ENCODE data around the gene TDRD5.
"Not testable (repeated sequence)": the region's sequence is repeated elsewhere in the genome, so short reads cannot be mapped to it uniquely, and the experiment has no call there.

The TDRD5 gene

DNA sequence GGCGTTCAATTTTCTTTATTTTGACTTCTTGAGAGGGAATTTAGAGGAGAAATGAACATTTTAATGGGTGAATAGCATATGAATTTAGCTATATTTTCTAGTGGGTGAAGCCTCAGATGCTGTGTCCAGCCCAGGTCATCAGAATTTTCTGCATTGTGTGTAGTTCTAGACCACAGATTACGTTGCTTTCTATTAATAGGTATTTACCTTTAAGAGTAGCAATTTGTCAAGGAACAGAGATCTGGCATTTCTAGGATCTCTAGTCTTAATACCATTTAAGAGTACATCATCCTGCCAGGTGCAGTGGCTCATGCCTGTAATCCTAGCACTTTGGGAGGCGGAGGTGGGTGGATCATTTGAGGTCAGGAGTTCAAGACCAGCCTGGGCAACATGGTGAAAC lies 20.7 kb downstream of the TDRD5 start:
- DNase-seq, result no peak

DNA sequence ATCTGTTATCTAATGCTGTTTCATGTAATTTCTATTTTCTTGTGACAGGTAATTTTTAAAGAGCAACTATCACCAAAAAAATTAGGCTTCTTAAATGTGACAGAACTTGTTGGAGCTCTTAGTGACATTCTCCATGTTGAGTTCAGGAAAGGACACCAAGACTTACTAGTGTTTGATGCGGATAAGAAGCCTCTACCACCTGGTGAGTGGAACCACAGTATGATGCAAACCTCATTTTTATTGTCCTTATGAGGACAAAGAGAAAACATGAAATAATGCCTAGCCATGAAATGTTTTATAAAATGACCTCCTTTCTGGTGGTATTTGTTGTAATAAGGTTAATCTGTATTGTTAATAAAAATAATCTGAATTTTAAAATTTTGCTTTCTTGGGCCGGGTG lies 39.1 kb downstream of the TDRD5 start:
- DNase-seq, result no peak

DNA sequence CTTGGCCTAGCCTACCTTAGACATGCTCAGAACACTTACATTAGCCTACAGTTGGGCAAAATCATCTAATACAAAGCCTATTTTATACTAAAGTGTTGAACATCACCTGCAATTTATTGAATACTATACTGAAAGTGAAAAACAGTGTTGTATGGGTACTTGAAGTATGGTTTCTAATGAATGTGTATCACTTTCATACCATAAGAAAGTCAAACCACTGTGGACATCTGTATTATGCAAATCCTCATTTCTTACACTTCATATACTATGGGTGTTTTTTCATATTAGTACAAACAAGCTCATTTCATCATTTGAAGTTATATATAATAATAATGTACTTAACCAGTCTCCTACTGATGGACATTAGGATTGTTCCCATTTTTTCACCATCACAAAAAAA lies 41.2 kb downstream of the TDRD5 start:
- no peak for DNase-seq

DNA sequence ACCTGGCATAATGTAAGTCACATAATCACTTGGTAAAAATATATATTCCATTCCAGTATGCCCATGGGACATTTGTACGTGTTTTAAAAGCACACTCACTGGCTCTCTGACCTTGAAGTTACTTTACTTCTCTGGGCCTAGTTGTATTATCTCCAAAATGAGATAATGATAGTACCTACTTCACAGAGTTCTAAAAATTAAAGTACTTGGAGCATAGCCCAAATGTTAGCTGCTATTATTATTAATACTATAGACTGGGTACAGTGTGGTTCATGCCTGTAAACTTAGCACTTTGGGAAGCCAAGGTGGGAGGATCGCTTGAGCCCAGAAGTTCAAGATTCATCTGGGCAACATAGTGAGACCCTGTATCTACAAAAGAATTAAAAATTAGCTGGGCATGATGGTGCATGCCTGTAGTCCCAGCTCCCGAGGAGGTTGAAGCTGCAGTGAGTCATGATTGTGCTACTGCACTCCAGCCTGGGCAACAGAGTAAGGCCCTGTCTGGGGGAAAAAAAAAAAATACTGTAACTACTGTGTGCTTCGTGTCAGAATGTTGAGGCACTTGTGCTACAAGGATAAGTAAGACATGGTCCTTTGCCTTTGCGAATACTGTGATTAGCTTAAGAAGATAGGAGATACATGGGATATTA lies 45.7 kb downstream of the TDRD5 start:
- no peak for DNase-seq

DNA sequence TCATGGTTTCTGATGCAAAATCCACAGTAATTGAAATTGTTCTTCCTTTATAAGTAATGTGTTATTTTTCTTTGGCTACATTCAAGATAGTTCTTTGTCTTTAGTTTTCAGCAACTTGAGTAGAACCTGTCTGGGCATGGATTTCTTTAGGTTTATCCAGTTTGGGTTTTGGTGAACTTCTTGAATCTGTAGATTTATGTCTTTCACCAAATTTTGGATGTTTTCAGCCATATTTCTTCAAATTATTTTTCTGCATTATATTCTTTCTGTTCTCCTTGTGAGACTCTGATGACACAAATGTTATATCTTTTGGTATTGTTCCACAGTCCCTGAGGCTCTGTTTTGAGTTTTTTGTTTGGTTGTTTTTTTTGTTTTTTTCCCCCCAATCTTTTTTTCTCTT lies 69.4 kb downstream of the TDRD5 start:
- no peak for DNase-seq

DNA sequence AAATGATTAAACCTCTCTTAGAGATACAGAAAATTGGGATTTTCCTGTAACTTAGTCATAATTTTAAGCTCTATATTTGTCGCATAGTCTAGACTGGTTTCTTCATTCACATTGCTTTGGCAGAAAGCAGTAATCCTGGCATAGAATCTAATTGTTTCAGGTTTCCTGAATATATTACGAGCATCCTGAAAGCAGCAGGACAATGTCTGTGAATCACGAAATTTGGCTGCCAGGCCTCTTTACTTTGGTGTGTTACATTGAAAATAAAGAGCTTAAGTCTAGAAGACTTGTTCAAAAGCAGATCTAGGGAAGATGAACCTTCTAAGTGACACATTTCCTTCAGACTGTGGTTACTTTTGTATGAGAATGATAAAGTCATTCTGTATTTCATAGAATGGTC lies 72.2 kb downstream of the TDRD5 start:
- no peak for DNase-seq

DNA sequence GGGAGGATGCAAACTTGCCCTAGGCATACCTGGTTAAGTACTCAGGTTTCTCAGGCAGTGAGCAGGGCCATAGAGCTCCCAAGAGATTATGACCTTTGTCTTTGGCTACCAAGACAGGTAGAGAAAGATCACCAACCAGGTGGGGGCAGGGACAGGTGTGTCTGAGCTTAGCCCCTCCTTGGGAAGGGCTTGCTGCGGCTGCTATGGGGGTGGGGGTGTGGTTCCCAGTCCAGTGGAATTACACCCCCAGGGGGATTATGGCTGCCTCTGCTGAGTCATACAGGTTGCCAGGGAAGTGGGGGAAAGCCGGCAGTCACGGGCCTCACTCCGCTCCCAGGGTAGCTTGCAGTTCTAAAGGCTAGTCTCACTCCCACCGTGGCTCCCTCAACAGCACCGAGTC lies 86.2 kb downstream of the TDRD5 start:
- no peak for DNase-seq

DNA sequence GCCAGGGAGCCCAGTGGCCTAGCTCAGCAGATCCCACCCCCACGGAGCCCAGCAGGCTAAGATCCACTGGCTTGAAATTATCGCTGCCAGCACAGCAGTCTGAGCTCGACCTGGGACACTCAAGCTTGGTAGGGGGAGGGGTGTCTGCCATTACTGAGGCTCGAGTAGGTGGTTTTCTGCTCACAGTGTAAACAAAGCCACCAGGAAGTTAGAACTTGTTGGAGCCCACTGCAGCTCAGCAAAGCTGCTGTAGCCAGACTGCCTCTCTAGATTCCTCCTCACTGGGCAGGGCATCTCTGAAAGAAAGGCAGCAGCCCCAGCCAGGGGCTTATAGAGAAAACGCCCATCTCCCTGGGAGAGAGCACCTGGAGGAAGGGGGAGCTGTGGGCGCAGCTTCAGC lies 102.9 kb downstream of the TDRD5 start:
- DNase-seq, result not testable (repeated sequence)

DNA sequence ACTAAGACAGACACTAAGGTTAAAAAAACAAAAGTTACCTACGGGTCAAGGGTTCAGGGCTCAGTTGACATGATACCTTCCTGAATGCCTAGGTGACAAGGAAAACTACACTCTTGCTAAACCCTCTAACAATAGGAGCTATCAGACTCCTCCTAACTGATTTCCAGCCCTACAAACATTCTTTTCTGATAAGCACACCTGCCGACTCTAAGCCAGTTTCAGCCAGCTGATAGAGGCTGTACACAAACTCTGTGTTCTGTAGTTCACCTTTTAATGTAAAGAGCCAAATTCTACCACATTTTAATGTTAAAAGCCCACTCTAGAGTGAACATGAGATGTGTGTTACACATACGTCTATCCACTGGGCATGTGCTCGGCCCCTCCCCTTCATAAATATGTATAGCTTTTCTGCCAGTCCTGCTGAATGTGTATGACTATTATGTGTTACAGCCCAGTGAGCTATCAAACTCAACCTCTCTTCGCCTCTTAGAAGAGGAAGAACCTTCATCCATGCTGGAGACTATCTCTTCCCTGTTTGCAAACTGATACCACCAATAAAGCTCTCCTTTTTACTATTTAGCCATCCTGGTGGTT lies 111.4 kb downstream of the TDRD5 start:
- no peak for DNase-seq

DNA sequence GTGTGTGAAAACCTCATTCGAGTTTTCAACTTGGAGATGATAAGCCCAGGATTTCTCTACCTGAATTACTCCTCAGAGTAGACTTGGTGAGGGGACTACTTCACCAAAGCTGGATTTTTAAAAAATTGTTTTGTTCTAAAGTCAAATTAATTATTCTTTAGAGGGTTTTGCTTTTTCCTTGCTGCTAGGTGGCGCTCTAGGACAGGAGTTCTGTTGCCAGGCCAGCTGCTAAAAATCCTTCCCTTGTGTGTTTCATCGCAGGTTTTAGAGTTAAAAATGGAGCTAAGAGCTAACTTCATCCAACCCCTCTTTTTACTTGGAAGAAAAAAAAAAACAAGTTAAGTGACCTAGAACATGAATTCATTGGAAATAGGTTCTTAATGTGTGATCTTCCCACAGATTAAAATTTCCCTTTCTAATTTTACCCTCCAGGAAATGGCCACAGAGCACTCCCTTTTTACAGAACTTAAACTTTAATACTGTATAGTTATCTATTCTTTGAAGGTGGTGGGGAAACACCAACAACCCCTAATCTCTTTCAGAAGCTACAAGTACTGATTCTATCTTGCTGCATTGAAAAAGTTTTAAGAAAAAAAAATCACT lies 114.8 kb downstream of the TDRD5 start:
- DNase-seq, result peak; percentile 80

DNA sequence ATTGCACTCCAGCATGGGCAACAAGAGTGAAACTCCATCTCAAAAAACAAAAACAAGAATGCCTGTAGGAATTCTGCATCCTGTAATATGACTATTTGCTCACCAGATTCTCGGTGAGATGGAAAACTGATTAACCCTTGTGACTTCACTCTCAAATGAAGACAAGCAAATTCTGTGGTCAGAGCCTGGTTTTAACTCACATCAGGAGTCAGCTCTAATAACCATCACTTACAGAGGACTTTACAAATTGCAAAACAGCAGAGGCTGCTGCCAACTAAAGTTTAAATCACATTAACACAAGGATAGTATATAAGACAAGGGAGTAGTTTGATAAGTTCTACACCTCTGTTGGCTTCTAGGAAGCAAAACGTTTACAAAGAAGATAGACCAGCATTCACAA lies 115.8 kb downstream of the TDRD5 start:
- DNase-seq, result no peak

DNA sequence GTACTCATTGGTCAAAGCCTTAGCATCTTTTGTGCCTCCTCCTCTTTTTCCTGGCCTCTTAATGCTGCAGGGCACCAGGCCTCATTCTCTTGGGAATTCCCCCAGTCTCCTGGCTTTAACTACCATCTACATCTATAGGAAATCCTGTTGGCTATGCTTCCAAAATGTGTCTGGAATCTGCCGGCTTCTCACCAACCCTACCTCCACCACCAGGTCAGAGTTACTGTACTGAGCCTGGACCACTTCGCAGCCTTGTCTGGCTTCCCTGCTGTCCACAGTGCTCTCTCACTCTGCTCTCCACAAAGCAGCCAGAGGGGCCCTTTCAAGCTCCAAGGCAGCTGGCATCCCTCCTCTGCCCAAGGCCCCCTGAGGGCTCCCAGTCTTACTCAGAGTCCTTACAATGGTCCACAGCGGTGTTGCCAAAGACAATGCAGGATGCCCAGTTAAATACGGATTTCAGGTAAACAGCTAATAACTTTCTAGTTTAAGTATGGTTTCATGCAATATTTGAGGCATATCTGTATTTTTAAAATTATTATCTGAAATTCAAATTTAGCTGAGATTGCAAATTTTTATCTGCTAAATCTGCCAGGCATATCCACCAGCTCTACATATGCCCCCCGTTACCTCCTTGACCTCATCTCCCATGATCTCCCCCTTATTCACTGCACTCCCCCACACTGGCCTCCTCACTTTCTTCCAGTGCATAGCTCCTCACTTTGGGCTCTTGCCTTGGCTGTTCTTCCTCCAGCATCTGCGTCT lies 117.0 kb downstream of the TDRD5 start:
- DNase-seq, result no peak

DNA sequence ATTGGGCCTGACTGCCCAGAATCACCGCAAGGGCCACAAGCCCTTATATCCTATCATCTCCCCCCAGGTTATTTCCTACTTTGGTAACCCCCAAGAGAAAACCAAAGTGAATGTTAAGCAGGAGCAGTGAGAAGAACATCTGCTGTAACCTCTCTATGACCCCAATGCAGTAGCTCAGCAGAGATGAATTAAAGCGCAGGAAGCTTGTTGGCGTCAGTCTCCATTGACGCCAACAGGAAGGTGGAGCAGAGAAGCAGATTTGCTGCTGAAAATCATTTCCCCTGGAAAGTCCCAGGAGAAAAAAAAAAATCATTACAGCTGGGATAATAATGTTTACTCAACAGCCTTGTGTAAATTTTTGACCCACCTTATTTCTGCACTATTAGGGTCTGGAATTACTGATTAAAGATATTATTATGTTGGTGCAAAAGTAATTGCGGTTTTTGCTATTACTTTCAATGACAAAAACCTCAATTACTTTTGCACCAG lies 118.3 kb downstream of the TDRD5 start:
- peak; percentile 79 for DNase-seq

DNA sequence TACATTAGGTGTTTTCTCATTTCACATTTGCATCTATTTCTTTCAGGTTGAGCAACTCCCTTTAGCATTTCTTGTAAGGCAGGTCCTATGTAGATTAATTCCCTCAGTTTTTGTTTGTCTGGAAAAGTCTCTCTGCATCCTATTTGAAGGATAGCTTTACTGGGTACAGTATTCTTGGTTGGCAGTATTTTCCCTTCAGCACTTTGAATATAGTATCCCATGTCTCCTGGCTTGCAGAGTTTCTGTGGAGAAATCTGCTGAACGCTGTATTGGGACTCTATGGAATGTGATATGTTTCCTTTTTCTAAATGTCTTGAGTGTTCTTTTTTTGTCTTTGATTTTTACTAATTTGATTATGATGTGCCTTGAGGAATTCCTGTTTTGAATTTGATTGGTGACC lies 122.5 kb downstream of the TDRD5 start:
- DNase-seq, result no peak

DNA sequence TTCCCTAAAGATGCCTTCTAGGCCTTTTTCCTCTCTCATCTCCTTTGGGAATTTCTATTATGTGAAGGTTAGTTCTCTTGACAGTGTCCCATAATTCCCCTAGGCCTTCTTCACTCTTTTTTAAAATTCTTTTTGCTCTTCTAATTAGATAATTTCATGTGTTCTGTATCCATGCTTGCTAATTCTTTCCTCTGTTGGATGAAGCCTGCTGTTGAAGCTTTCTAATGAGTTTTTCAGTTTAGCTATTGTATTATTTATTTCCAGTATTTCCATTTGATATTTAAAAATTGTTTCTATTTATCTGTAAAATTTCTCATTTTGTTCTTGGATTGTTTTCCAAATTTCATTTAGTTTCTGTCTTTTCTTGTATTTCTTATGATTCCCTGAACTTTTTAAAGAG lies 123.0 kb downstream of the TDRD5 start:
- no peak for DNase-seq

DNA sequence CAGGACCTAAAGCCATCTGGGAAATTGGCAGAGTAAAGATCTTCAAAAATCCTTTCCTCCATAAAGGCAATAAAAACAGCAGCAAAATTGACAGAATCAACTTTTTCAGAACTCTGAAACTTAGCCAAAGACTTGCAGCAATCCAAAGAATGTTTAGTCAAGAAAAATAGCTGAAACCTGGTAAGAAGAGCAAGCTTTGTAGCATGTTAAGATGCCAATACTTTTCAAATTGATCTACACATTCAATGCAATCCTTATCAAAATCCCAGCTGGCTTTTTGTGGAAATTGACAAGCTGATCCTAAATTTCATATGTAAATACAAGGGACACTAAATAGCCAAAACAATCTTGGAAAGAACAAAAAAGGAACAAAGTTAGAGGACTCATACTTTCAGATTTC lies 127.6 kb downstream of the TDRD5 start:
- no peak for DNase-seq

DNA sequence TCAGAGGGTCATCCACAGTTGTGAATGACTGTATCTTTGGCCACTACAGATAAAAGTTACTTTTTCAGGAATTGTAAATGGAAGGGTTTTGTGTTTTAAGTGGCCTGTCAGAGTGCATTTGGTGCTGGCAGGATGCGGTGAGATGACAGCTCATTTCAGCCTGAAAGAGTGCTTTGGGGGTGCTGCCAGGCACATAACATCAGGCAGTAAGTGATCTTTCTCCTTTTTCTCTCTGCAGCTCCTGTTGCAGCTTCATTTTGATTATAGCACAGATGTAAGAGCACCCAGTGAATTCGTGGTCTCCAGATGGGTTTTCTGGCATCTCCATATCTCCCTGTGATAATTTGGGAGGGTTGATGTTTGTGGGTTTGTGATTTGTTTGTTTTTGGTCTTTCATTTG lies 136.6 kb downstream of the TDRD5 start:
- DNase-seq, result peak; percentile 58

DNA sequence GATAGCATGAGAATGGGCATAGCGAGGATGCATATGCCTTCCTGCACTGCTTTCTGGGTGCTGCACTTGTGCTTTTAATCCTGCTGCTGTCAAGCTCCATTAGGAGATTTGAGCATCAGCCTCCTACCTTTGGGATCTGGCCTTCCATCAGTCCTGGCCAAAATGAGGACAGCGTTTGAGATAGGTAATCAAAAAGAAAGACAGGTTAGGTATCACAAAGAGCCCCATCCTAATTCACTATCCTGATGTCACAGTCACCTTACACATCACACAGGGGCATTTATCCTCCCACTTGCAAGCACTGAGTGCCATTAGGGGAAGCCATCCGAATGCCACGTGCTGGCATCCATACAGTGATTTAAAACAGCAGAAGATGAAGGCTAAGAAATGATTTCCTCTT lies 138.2 kb downstream of the TDRD5 start:
- no peak for DNase-seq

DNA sequence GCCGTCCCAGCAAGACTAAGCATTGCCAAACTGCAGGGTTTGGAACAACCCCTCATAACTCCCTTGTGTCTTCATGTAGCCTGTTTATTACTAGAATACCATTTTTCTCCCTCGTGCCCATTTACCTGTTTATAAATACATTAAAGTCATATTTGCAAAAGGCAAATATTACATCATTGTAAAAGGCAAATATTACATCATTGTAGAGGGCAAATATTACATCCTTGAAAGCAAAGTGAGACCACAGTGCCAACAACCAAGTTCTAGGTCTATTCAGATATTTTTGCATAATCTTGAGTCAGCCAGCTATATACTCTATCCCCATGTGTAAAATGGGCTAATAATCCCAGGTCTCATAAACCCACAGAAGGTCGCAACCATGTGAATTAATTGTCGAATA lies 140.0 kb downstream of the TDRD5 start:
- DNase-seq, result no peak
